H9 (cell line): ENCODE results near the gene POU2AF1. TPM values are rescaled to one million over a fixed set of nuclear protein-coding genes. Genes with fewer than 3 reads are reported as not detected.

ENCODE experiments used
- DNase-seq: peaks from one replicate; pipeline ENCODE4 v3.0.0-alpha.2; 2017
- H2AFZ ChIP-seq: one replicate; pipeline ENCODE4 v1.6.1; 2013; ENCODE audit warnings: mild to moderate bottlenecking, low read length, control low read depth, moderate library complexity
- H2AK5ac ChIP-seq: 2 replicates; pipeline ENCODE4 v1.6.1; 2013; ENCODE audit warnings: low read length, control low read depth, mixed read lengths; ENCODE audit not compliant: insufficient read length
- H2BK120ac ChIP-seq: one replicate; pipeline ENCODE4 v1.6.1; 2013; ENCODE audit warnings: low read depth, mild to moderate bottlenecking, low read length, control low read depth, inconsistent platforms; ENCODE audit not compliant: poor library complexity, severe bottlenecking
- H2BK12ac ChIP-seq: 2 replicates; pipeline ENCODE4 v1.6.1; 2013; ENCODE audit warnings: low read length, control low read depth, mixed read lengths, low read depth; ENCODE audit not compliant: insufficient read length
- H2BK15ac ChIP-seq: 2 replicates; pipeline ENCODE4 v1.6.1; 2013; ENCODE audit warnings: low read depth, low read length, control low read depth
- H2BK20ac ChIP-seq: one replicate; pipeline ENCODE4 v1.6.1; 2013; ENCODE audit warnings: low read depth, mild to moderate bottlenecking, low read length, control low read depth, inconsistent platforms; ENCODE audit not compliant: poor library complexity, severe bottlenecking
- H2BK5ac ChIP-seq: 2 replicates; pipeline ENCODE4 v1.6.1; 2013; ENCODE audit warnings: low read length, control low read depth, mixed read lengths; ENCODE audit not compliant: insufficient read length
- H3K14ac ChIP-seq: 2 replicates; pipeline ENCODE4 v1.6.1; 2013; ENCODE audit warnings: low read length, control low read depth; ENCODE audit not compliant: insufficient read depth
- H3K18ac ChIP-seq: 2 replicates; pipeline ENCODE4 v1.6.1; 2013; ENCODE audit warnings: low read depth, mild to moderate bottlenecking, mixed read lengths, low read length, control low read depth; ENCODE audit not compliant: insufficient read length
- H3K23ac ChIP-seq: 2 replicates; pipeline ENCODE4 v1.6.1; 2013; ENCODE audit warnings: low read length, control low read depth, mixed read lengths, low read depth; ENCODE audit not compliant: insufficient read length
- H3K23me2 ChIP-seq: 2 replicates; pipeline ENCODE4 v1.6.1; 2013; ENCODE audit warnings: low read depth, mild to moderate bottlenecking, mixed read lengths, low read length, control low read depth; ENCODE audit not compliant: insufficient read length, poor library complexity, severe bottlenecking
- H3K27ac ChIP-seq: 2 replicates; pipeline ENCODE4 v1.5.1; 2013; ENCODE audit warnings: low read length, control low read depth, mixed read lengths, low read depth; ENCODE audit not compliant: insufficient read length
- H3K27me3 ChIP-seq: 2 replicates; pipeline ENCODE4 v1.6.1; 2013; ENCODE audit warnings: low read length, control low read depth, inconsistent platforms; ENCODE audit not compliant: insufficient read depth
- H3K4ac ChIP-seq: 2 replicates; pipeline ENCODE4 v1.6.1; 2013; ENCODE audit warnings: low read depth, mild to moderate bottlenecking, control low read depth, inconsistent platforms, low read length, moderate library complexity
- H3K4me1 ChIP-seq: 2 replicates; pipeline ENCODE4 v1.6.1; 2013; ENCODE audit warnings: low read length, control low read depth, inconsistent platforms; ENCODE audit not compliant: insufficient read depth
- H3K4me2 ChIP-seq: 2 replicates; pipeline ENCODE4 v1.6.1; 2013; ENCODE audit warnings: low read length, control low read depth, mixed read lengths; ENCODE audit not compliant: insufficient read length, insufficient read depth
- H3K56ac ChIP-seq: 2 replicates; pipeline ENCODE4 v1.6.1; 2013; ENCODE audit warnings: low read depth, mild to moderate bottlenecking, mixed read lengths, low read length, control low read depth; ENCODE audit not compliant: insufficient read length
- H3K79me1 ChIP-seq: 2 replicates; pipeline ENCODE4 v1.6.1; 2013; ENCODE audit warnings: low read depth, mild to moderate bottlenecking, moderate library complexity, low read length, control low read depth, inconsistent platforms; ENCODE audit not compliant: insufficient read depth, poor library complexity, severe bottlenecking
- H3K79me2 ChIP-seq: 2 replicates; pipeline ENCODE4 v1.6.1; 2013; ENCODE audit warnings: low read length, control low read depth, inconsistent platforms; ENCODE audit not compliant: insufficient read depth
- H3K9ac ChIP-seq: 2 replicates; pipeline ENCODE4 v1.6.1; 2013; ENCODE audit warnings: low read length, control low read depth, mixed read lengths; ENCODE audit not compliant: insufficient read length; ENCODE audit errors: extremely low read depth
- H3K9me3 ChIP-seq: one replicate; pipeline ENCODE4 v1.6.1; 2013; ENCODE audit warnings: low read depth, low read length, inconsistent platforms; ENCODE audit not compliant: control insufficient read depth
- H3T11ph ChIP-seq: one replicate; pipeline ENCODE4 v1.6.1; 2013; ENCODE audit warnings: mild to moderate bottlenecking, low read length, control low read depth, inconsistent platforms
- H4K20me1 ChIP-seq: one replicate; pipeline ENCODE4 v1.6.1; 2013; ENCODE audit not compliant: control insufficient read depth, insufficient read length, insufficient read depth
- H4K5ac ChIP-seq: 2 replicates; pipeline ENCODE4 v1.6.1; 2013; ENCODE audit warnings: low read depth, mild to moderate bottlenecking, mixed read lengths, low read length, control low read depth; ENCODE audit not compliant: insufficient read length
- H4K8ac ChIP-seq: replicated peaks from 2 replicates; pipeline ENCODE4 v1.6.1; 2013; ENCODE audit warnings: low read length, control low read depth, mixed read lengths, low read depth; ENCODE audit not compliant: insufficient read length
- H4K91ac ChIP-seq: 2 replicates; pipeline ENCODE4 v1.6.1; 2013; ENCODE audit warnings: low read depth, mild to moderate bottlenecking, moderate library complexity, mixed read lengths, low read length, control low read depth; ENCODE audit not compliant: insufficient read length
- H3K27ac Mint-ChIP-seq, 3 experiments: 2 replicates in 2 of 3; 3 replicates in 1 of 3; pipeline ENCODE4 v1.8.0; 2020 to 2021; ENCODE audit warnings: mixed read lengths in 3 of 3, mild to moderate bottlenecking in 1 of 3, moderate library complexity in 1 of 3
- H3K27me3 Mint-ChIP-seq: 2 replicates; pipeline ENCODE4 v1.8.0; 2021; ENCODE audit warnings: low read depth, mild to moderate bottlenecking, moderate library complexity, mixed read lengths
- H3K36me3 Mint-ChIP-seq, 3 experiments: 2 replicates in 2 of 3; 3 replicates in 1 of 3; pipeline ENCODE4 v1.8.0; 2020 to 2021; ENCODE audit warnings: low read depth in 3 of 3, mixed read lengths in 3 of 3; ENCODE audit not compliant: insufficient read depth in 1 of 3
- H3K4me1 Mint-ChIP-seq, 2 experiments: 2 replicates each; pipeline ENCODE4 v1.8.0; 2020; ENCODE audit warnings: mixed read lengths in 2 of 2
- H3K4me3 Mint-ChIP-seq, 2 experiments: 2 replicates in 1 of 2; 3 replicates in 1 of 2; pipeline ENCODE4 v1.8.0; 2020 to 2021; ENCODE audit warnings: mild to moderate bottlenecking in 2 of 2, mixed read lengths in 2 of 2, moderate library complexity in 1 of 2
- H3K9me3 Mint-ChIP-seq, 2 experiments: 2 replicates in 1 of 2; 3 replicates in 1 of 2; pipeline ENCODE4 v1.8.0; 2020; ENCODE audit warnings: mild to moderate bottlenecking in 2 of 2, mixed read lengths in 2 of 2, moderate library complexity in 1 of 2
- CTCF ChIP-seq: fragments of 200-600 bp; sonication (generic); conservative IDR thresholded peaks from 3 replicates; pipeline ENCODE4 v1.8.0; 2021; ENCODE audit warnings: antibody characterized with exemption, mild to moderate bottlenecking
- WGBS: extraction: QIAGEN DNeasy Blood & Tissue Kit; methylation state at CpG from one replicate; pipeline ENCODE4 v1.1.7; 2013; ENCODE audit warnings: missing lambda C conversion rate, low lambda C conversion rate, mixed read lengths; ENCODE audit not compliant: insufficient read length; ENCODE audit errors: extremely low coverage; 5-methylcytosine and 5-hydroxymethylcytosine counted together
- total RNA-seq: library from RNA; stranded (reverse); gene quantifications from 2 replicates; pipeline ENCODE4 v1.2.1, GENCODE V29; 2021

Gene POU2AF1
- total RNA-seq, 1 experiment from 2014 or later: not detected

- Histone ChIP-seq H3T11ph (no peak overlapping the region), H3K18ac (no peak overlapping the region), H3K79me1 (no peaks in the 10 kb centered on the region), H4K5ac (no peak overlapping the region), H2AK5ac (no peak overlapping the region), H2BK5ac (no peak overlapping the region), H2BK20ac (no peak overlapping the region), H2BK120ac (no peak overlapping the region), H4K8ac (no peak overlapping the region), H3K56ac (no peak overlapping the region), H2AFZ (no peak overlapping the region), H3K79me2 (no peaks in the 10 kb centered on the region), H3K9ac (no peak overlapping the region), H3K4ac (no peak overlapping the region), H2BK15ac (no peak overlapping the region), H4K20me1 (no peaks in the 10 kb centered on the region), H3K27me3 (no peaks in the 10 kb centered on the region), H3K23me2 (no peaks in the 10 kb centered on the region), H3K4me1 (no peaks in the 10 kb centered on the region), H3K14ac (no peak overlapping the region), H2BK12ac (no peak overlapping the region), H3K4me2 (no peak overlapping the region), H3K27ac (no peak overlapping the region), H4K91ac (no peak overlapping the region), H3K9me3 (no peaks in the 10 kb centered on the region), H3K23ac (no peak overlapping the region)
- no peak for DNase-seq
- H3K9me3 Mint-ChIP-seq: no peaks in the 10 kb centered on the region; a peak in 1 of 5 replicates
- H3K4me1 Mint-ChIP-seq: peaks cover 6 to 7% of the 10 kb centered on the region in 2 experiments; a peak in 3 of 4 replicates
- H3K27ac Mint-ChIP-seq: no peak overlapping the region
- no peaks in the 10 kb centered on the region; the same call in 1 of the 2 replicates for H3K27me3 Mint-ChIP-seq
- no CpG with 5 or more reads among the region's 1 CpG for whole genome bisulfite sequencing
- H3K36me3 Mint-ChIP-seq: no peaks in the 10 kb centered on the region
- H3K4me3 Mint-ChIP-seq: no peak overlapping the region
- no peak for TF ChIP-seq CTCF
These were observed 27.5 kb upstream of the POU2AF1 start for GRCh38 chr11:111406589-111406988.
